A172 (cell line): ENCODE data around the gene S100Z. TPM values are rescaled to one million over a fixed set of nuclear protein-coding genes. Genes with fewer than 3 reads are reported as not detected.
"Not testable (repeated sequence)": the region's sequence is repeated elsewhere in the genome, so short reads cannot be mapped to it uniquely, and the experiment has no call there.

Experiments used
- DNase-seq: peaks from one replicate; pipeline ENCODE4 v3.0.0-alpha.2; 2015; ENCODE audit warnings: low spot score
- total RNA-seq: library from RNA; depleted of rRNA; stranded (reverse); fragments of >200 nt; shearing (Covaris generic); gene quantifications from 2 replicates; pipeline ENCODE4 v1.2.3, GENCODE V29; 2014; rRNA removed

Gene S100Z
- 0.47 TPM in 1 of 2 replicates, not detected in the other for total RNA-seq

DNA sequence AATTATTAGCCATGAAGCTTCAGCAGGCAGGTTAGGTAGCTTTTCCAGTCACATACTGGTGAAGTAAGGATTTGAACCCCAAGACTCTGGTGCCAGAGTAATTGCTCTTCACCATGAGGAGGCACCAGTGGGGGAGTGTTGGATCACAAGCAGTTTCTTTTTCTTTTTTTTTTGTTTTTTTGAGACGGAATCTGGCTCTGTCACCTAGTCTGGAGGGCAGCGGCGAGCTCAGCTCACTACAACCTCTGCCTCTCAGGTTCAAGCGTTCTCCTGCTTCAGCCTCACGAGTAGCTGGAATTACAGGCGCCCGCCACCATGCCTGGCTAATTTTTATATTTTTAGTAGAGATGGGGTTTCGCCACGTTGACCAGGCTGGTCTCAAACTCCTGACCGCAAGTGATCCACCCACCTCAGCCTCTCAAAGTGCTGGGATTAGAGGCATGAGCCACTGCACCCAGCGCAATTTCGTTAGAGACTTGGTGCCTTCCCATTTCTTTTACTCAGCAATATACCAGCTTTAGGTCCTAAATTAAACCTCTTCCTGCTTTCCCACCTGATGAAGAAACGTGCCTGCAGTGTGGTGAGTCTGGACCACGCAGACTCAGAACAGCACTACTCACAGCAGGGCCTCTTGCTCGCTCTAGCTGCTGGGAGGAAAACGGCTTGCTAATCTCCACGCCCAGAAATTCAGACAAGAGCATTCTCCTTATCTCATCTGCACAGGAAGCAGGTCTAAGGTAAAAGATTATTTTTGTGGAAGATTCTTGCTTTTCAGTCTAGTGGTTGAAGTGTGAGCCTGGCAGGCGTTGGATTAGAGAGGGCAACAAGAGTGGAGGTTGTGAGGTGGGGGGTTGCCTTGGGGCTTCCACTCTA is at the start of gene S100Z:
TSS of gene S100Z (plus strand) at position 596 of the 873 bp plus-strand sequence. CDS start 25,346 bp downstream, outside the sequence.
- DNase-seq: no peak

DNA sequence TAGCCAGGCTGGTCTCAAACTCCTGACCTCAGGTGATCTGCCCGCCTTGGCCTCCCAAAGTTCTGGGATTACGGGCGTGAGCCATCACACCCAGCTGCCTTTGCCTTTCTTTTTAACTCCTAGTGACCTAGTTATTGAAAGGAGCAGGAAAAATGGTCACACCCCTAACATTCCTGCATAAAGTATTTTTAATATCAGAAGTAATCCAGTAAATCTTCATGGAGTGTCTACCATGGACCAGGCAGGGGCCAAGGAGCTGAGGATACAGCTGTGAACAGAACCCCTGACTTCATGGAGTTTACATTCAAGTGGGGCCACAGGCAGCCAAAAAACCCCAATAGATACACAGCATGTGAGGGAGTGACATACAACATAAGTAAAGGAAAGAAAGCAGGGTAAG is 49.2 kb upstream of the S100Z start:
- no peak for DNase-seq

DNA sequence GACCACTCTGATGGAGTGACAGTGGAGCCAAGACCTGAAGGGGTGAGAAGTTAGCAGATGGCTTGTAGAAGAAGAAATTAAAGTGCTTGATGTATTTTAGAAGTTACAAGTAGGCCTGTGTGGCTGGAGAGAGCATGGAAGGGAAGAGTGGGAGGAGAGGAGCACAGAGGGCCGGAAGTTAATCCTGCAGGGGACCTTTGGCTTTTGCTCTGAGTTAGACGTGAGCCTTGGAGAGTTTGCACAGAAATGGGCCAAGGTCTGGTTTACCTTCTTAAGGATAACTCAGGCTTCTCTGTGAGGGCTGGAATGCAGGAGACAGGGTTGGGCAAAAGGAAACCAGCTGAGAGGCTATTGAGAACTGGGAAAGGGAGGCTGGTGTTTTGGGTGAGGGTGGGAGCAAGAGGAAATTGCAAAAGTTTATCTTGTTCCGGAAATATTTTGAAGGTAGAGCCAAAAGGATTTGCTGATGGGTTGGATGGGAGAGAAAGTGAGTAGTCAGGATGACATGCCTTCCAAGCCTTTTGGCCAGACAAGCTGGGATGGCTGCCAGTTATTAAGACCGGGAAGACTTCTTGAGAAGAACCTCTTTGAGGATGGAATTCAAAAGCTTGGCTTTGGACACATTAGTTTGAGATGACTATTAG is 48.5 kb upstream of the S100Z start:
- peak; percentile 69 for DNase-seq

DNA sequence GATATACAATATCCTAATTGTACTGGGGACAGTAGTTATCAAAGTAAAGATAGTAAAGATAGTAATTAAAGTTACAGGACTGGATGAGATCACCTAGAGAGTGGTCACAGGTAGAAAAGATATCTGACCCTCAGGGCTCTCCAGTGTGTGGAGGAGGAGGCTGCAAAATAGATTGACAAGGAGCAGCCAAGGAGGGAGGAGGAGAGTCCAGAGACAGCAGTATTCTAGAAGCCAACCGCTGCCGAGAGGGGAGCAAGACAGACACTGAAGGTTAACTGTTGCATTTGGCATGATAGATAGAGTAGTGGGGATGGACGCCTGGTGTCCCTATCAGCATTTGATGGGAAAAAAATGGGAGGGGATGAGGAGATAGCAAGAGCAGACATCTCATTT is 48.0 kb upstream of the S100Z start:
- no peak for DNase-seq

DNA sequence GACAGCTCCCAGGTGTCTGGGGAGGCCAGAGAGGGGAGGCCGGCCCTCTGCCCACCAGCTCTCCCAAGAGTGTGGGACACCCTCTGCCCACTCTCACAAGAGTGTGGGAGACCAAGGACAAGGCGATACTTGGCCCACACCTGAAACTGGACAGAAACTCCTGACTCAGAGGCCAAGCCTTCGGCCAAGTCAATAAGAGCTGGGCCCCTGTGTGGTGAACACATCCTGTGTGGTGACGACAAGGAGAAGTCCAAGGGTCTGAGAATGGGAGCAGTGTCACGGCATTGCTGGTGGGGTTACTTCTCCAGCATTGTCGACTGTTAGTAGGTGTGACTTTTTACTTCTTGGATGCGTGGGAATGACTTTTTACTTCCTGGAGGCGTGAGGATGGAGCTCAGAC is 45.5 kb upstream of the S100Z start:
- peak; percentile 49 for DNase-seq

DNA sequence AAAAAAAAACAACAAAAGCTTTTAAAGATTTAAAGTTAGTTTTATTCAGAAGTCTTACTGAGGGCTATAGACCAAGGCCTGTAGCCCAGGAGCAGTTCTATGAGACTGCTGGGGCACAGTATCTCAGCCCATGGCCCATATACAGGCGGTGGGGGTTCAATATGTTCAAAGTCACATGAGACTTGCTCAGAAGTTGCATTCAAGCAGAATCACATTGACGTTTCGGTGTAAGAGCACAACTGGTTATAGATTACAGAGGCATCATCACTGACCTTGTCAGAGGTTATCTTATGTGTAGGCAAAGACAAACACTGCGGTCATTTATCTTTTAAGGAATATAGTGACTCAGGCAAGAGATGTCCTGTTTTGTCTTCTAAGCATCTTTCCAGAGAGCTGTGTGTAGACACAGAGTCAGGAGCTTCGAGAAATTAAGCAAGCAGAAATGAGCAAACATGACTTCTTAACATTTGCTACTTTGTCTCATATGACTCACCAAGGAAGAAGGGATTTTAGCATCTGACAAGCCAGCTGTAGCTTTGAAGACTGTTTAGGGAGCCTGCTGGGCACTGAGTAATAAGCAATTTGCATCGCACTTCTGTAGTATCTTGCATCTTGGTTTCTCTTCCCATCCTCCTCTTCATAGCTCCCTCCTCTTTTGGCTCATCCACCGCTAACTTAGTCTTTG is 43.9 kb upstream of the S100Z start:
- peak; percentile 99 for DNase-seq

DNA sequence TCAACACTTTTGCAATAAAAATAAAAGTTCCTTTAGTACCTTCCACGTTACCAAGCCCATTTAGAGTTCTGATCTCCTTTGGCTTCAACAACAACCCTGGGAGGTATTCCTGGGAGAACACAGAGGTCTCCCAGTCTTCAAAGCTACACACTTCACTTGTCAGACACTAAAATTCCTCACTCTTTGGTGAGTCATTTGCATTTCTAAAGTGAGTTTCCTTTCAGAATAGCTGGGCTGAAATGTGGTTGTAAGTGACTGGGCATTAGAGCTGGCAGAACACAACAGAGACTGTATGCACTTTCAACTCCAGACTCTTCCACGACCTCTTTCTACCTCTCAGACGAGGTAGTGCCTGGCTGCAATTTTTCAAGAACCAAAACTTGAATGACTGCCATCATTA is 42.5 kb upstream of the S100Z start:
- DNase-seq: peak; percentile 86

DNA sequence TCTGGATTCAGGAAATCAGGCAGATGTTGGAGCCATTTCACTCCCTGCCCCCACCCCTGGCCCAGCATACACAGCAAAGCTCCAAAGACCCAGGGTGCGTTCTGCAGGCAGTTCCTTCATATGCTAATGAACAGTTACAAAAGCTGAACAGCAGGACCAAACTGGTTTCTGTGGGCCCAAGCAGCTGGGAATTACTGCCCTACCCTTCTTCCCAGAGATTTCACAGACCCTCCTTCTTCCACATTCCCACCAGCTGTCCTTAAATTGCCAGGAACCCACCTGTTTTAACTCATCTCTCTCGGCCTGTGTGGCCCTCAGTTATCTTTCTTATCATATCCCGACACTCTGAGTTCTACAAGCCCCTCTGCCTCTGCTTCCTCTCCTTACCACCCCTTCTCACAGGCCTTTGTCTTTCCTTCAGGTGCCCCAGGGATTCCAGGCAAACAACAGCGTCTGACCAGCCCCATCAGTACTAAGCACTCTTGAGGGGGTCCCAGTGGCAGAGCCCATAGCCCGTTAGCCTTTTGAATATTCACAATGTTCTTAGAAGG is 41.6 kb upstream of the S100Z start:
- DNase-seq: no peak

DNA sequence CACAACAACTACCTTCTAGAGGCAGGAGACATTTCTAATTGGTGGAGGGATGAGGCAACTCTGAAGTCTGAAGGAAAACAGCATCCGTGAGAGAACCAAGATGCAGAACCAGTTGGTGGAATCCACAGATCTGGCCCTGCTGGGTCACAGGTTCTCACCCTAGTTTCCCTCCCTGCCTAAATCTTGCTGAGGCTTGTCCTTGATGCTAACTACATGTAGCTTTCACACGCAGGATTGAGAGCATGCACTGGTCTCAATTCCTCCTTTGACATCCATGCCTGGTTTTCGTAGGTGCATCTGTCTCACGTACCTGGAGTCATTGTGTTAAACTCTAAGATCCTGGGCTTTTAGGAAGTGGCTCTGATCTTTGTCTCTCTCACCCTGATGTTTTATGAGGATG is 40.7 kb upstream of the S100Z start:
- no peak for DNase-seq

DNA sequence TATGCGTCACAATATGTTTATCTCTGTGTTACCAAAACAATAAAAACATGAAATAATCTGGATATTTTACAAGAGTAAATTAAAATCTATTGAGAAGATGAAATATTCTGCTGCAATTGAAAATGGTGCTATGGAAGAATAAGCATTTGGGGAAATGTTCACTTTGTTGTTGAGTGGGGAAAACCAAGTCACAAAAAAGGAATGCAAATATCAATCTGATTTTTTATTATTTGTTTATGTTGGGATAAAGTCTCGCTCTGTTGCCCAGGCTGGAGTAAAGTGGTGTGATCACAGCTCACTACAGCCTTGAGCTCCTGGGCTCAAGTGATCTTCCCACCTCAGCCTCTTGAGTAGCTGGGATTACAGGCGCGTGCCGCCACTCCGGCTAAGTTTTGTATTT is 39.6 kb upstream of the S100Z start:
- no peak for DNase-seq

DNA sequence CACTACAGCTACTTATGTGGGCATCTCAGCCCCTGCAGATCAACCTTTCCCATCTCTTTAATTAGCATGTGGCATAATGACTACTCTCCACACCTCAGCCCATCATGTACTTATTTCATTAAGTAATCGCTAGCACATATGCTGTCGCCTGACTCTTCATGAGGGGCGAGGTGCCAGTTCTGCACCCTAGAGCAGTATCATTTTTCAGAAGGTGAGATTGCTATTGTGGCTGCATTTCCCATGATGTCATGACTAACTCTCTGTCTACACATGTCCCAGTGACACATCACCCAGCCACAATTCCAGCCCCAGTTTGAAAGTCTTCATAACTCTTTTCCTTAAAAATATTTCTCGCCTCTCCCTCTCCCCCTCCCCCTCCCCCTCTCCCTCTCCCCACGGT is 38.6 kb upstream of the S100Z start:
- DNase-seq: peak; percentile 64

DNA sequence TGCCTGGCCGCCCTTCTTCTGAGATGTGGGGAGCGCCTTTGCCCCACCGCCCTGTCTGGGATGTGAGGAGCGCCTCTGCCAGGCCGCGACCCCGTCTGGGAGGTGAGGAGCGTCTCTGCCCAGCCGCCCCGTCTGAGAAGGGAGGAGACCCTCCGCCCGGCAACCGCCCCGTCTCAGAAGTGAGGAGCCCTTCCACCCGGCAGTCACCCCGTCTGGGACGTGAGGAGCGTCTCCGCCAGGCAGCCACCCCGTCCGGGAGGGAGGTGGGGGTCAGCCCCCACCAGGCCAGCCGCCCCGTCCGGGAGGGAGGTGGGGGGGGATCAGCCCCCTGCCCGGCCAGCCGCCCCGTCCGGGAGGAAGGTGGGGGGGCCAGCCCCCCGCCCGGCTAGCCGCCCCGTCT is 37.6 kb upstream of the S100Z start:
- DNase-seq: not testable (repeated sequence)

DNA sequence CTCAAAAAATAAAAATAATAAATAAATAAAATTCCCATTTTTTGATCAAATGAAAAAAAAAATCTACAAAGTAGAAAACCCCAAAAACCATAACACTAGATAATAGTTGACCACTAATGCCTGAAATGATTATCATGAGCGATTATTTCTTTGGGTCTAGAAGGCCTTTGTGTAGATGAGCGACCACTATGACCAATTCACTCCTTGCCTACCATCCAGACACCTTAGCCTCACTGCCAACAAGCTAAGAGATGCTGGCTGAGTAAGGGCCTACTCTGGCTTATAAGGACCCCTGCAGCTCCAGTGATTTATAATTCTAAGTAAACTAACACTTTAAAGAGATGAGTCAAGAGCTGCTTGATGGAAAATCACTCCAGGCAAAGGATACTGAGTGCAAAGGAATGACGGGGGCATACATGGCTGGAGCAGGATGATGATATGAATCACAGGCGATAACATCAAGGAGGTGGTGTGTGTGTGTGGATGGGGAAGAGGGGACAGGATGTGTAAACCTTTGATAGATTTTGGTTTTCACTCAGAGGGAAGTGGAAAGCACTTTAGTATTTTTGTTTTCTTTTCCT is 35.7 kb upstream of the S100Z start:
- DNase-seq: peak; percentile 97

DNA sequence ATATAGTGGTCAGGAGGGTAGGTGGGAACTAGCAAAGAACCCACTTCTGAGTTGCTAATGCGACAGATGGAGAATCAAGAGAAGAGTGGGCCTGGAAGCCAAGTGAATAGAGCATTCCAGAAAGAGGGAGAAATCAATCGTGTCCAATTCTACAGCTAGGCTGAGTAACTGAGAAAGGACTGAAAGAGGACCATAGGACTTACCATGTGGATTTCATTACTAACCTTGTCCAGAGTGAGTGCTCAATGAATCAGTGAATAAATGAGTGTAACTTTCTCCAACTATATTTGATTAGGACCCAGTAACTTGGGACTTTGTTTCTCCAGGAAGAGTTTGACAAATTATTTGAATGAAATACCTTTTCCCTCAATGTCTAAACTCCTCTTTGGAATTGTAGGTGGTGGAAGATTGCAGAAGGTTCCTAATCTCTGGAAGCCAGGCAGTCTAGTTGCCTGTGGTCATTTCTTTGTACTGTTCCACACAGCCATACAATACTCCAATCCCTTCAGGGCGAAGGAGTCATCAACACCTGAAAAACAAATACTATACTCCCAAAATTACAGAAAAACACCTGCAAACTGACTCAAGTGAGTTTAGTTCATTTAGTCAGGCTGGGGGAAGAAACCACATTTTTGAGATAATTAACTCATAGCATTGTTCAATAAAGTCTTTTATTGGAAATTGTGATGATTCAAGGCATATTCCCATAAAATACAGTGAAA is 33.5 kb upstream of the S100Z start:
- DNase-seq: no peak

DNA sequence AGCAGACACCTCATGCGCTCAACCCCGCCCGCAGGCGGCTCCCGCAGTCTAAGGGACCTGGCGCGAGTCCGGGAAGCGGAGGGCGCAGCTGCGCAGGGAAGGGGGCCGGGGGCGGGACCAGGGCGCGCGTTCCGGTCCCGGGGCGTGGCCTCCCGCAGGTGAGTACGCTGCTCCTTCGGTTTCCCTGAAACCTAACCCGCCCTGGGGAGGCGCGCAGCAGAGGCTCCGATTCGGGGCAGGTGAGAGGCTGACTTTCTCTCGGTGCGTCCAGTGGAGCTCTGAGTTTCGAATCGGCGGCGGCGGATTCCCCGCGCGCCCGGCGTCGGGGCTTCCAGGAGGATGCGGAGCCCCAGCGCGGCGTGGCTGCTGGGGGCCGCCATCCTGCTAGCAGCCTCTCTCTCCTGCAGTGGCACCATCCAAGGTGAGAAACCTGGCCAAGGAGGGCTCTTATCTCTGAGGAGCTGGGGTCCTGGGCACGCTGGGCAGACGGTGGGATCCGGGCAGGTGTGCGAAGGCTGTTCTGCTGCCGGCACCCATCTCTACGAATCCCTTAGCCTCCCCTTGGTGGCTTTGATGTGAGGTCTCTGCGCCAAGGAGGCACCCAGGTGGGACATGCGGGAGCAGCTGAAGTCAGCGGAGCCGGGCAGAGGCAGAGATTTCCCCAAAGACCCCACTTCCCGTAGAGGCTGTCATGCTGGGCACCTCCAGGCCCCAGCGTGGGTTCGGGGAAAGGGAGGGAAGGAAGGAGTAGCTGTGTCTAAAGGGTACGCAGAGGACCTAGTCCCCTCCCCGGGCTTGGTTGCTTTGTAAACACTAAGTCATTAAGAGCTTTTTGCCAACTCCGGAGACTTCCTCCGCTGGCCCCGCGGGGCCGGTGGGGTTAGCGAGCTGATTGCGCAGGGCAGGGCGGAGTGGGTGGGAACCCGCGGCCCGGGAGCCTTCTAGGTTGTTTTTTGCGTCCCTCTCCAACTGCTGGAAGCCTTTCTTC is 30.7 kb upstream of the S100Z start, which contains the start of gene F2RL1:
TSS of gene F2RL1 (plus strand) at position 187 of the 988 bp plus-strand sequence. CDS start at position 340, 153 bp downstream.
- no peak for DNase-seq

DNA sequence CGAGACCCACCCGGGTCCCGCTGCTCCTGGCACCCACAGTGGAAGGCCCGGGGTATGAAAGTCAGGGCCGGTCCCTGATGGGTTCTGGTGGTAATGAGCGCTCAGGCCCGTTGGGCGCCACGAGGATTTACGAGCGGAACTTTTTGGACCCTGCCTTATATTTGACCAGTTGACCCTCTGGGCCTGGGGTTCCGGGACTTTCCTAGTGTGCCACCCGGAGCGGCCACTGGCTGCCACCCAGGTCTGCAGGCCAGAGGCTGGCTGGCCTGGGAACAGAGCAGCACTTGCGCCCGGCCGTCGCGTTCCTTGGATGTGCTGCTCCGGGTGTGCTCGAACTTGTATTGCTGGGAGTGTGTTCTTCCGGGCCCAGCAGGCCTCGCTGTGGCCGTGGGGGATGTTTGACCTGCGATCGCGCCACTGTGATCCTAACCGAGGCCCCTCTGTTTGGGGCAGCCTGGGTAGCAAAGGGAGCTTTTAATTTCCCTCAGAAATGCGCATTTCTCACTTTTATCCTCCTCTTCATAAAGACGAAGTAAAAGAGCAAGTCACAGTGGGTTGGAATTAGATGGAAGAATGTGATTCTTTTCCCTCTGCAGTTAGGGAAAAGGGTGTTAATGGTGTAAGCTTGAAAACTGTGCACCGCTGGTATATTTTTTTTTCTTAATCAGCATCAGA is 29.8 kb upstream of the S100Z start:
- DNase-seq: no peak

DNA sequence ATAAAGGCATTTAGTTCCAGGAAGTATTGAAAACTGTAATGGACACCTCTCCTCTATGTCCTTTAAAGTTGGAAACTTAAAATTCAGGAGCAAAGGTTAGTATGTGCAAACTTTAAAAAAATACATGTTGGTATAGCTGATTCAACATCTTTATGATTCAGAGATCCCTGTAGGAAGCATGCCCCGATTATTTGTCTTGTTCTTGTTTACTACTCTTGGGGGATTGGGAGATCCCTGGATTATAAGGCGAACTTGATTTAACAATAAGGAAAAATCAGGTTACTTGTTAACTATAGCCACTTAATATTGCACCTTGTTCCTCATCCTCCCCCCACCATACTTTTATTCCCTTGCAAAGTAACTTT is 29.3 kb upstream of the S100Z start:
- no peak for DNase-seq

DNA sequence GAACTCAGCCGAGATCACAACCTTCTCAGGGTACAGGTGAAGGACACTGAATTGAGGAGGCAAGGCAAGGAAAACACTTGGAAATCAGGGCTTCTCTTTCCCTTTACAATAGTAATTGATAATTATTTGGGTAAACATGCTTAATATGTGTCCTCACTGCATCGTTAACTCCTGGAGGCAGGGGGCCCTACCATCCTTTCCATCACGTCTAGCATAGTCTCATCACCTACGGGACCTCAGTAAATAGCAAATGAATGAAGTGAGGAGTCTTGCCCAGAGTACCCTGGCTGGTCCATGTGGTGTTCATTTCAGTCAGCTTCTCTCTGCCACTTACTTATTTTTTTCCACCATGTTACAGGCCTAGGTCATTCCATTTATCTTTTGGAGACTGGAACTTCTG is 28.7 kb upstream of the S100Z start:
- DNase-seq: no peak

DNA sequence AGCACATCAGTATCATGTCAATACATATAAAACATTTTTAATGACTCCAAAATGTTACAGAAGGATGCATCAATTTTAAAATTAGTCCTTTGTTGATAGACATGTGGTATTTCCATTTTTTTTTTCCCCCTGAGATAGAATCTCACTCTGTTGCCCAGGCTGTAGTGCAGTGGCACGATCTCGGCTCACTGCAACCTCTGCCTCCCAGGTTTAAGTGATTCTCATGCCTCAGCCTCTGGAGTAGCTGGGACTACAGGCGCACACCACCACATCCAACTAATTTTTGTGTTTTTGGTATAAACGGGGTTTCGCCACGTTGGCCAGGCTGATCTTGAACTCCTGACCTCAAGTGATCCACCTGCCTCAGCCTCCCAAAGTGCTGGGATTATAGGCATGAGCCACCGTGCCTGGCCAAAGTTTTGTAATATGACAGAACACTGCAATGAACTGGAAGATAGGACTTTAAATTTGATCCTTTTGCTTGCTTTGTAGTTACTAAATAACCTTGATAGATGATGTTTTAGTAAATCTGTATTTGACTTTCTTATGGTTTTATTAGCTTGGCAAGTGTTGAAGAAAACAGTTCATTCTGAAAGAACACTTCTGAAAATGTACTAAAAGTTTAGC is 27.6 kb upstream of the S100Z start:
- not testable (repeated sequence) for DNase-seq
